HEK293 (cell line): ENCODE data around the gene POLN.
A peak's percentile ranks its signal among the peaks of the same experiment; 100 is the strongest.

ENCODE experiments used
- CTCF ChIP-seq: fragments of 450-650 bp; formaldehyde crosslinking; IDR thresholded peaks from 2 replicates; pipeline ENCODE4 v1.5.1; 2016; ENCODE audit warnings: missing biosample characterization, missing genetic modification characterization
- HOXA7 ChIP-seq: sonication (generic); formaldehyde crosslinking; IDR thresholded peaks from 2 replicates; pipeline ENCODE4 v1.8.1; 2022; ENCODE audit warnings: missing genetic modification reagents, borderline replicate concordance
- KLF16 ChIP-seq: fragments of 450-650 bp; formaldehyde crosslinking; IDR thresholded peaks from 2 replicates; pipeline ENCODE4 v1.5.1; 2017; ENCODE audit warnings: missing biosample characterization, missing genetic modification characterization
- PRDM4 ChIP-seq: fragments of 450-650 bp; formaldehyde crosslinking; IDR thresholded peaks from 2 replicates; pipeline ENCODE4 v1.5.1; 2017; ENCODE audit warnings: missing biosample characterization, missing genetic modification characterization
- ZFP3 ChIP-seq: fragments of 450-650 bp; formaldehyde crosslinking; IDR thresholded peaks from 2 replicates; pipeline ENCODE4 v1.5.1; 2016; ENCODE audit warnings: low read depth, missing biosample characterization, missing genetic modification characterization
- ZNF239 ChIP-seq: fragments of 450-650 bp; formaldehyde crosslinking; IDR thresholded peaks from 2 replicates; pipeline ENCODE4 v1.5.1; 2016; ENCODE audit warnings: missing biosample characterization, missing genetic modification characterization
- ZNF600 ChIP-seq: fragments of 450-650 bp; formaldehyde crosslinking; IDR thresholded peaks from 2 replicates; pipeline ENCODE4 v1.5.1; 2016; ENCODE audit warnings: missing biosample characterization, missing genetic modification characterization
- ZNF791 ChIP-seq: fragments of 450-650 bp; formaldehyde crosslinking; IDR thresholded peaks from 2 replicates; pipeline ENCODE4 v1.5.1; 2016; ENCODE audit warnings: missing biosample characterization, missing genetic modification characterization

DNA sequence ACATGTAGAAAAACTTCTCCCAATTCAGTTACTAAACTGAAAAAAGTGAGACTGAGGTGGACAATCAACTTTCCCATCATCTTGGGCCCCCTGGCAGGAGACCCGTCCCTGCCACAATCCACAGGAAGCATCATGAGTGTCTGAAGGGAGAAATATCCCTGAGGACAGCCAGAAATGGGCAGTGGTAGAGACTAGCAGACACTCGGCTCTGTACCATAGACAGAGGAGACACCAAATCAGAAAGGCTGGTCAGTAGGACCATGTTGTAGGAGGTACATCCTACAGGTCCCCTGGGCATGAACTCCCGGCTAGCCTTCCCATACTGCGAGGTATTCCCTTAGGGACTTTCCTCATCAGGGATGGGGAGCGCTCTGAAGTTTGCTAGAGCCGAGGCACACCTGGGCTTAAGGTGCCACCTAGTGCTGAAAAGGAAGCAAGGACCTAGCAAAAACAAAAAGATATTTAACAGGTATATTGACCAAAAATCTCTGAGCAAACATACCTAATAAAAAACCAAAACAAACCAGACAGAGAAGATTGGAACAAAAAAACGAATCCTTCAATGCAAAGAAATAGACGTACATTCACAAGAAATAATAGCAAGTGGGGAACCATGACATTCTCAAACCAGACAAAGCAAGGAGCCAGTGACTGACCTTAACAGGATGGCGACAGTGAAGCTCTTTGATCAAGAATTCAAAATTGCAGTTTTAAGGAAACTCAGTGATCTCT, 55.6 kb downstream of the POLN start:
- no peak for TF ChIP-seq PRDM4 (tag by site-specific recombination)
- no peak for TF ChIP-seq HOXA7
- TF ChIP-seq ZNF791 (tag by site-specific recombination): no peak
- TF ChIP-seq KLF16: no peak
- TF ChIP-seq CTCF (tag by site-specific recombination): 0 out of 2 replicates have a peak, but pooled peaks have one; percentile 7
- TF ChIP-seq ZNF239 (tag by site-specific recombination): no peak
- TF ChIP-seq ZNF600: no peak
- no peak for TF ChIP-seq ZFP3 (tag by site-specific recombination)
